Panc1 (cell line): ENCODE data around the gene ETF1.

Source experiments
- TCF7L2 ChIP-seq: IDR thresholded peaks from 2 replicates; pipeline ENCODE4 v1.6.1; 2011; ENCODE audit warnings: mild to moderate bottlenecking, low read depth, low read length, inconsistent platforms
- TF ChIP-seq, protein P1 (sequence below): fragments of 450-650 bp; IDR thresholded peaks from 2 replicates; pipeline ENCODE4 v1.5.1; 2017; ENCODE audit warnings: mild to moderate bottlenecking

DNA sequence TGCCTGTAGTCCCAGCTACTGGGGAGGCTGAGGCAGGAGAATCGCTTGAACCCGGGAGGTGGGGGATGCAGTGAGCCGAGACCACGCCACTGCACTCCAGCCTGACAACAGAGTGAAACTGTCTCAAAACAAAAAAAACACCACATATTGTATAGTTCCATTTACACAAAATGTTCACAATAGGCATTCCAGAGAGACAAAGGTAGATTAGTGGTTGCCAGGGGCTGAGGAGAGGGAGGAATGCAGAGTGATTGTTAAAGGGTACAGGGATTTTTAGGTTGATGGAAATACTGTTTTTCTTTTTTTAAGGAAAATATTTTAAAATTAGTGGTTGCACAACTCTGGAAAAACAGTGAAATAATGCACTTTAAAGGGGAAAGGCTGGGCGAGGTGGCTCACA, 19.6 kb downstream of the ETF1 start:
- TF ChIP-seq, protein P1, sequence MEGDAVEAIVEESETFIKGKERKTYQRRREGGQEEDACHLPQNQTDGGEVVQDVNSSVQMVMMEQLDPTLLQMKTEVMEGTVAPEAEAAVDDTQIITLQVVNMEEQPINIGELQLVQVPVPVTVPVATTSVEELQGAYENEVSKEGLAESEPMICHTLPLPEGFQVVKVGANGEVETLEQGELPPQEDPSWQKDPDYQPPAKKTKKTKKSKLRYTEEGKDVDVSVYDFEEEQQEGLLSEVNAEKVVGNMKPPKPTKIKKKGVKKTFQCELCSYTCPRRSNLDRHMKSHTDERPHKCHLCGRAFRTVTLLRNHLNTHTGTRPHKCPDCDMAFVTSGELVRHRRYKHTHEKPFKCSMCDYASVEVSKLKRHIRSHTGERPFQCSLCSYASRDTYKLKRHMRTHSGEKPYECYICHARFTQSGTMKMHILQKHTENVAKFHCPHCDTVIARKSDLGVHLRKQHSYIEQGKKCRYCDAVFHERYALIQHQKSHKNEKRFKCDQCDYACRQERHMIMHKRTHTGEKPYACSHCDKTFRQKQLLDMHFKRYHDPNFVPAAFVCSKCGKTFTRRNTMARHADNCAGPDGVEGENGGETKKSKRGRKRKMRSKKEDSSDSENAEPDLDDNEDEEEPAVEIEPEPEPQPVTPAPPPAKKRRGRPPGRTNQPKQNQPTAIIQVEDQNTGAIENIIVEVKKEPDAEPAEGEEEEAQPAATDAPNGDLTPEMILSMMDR, result no peak
- no peak for TF ChIP-seq TCF7L2
